ENCODE results near the gene VIPR2.

DNA sequence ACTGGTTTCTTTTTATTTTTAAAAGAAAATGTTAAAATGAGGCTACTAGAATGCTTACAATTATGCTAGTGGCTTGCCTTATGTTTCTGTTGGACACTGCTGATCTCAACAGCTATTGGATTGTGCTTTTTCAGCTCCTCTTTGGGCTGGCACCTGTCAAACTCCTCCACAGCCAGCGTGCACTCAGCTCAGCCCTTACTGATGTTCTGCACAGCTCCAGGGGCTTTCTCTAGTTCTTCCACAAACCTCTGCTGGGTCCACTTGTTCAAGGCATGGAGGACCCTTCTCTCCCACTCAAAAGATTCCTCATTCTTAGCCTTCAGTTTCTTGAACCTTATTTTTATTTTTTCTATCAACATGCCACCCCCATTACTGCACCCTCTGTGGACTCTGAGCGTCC lies 96.0 kb downstream of the VIPR2 start:
- TF ChIP-seq, protein P1, sequence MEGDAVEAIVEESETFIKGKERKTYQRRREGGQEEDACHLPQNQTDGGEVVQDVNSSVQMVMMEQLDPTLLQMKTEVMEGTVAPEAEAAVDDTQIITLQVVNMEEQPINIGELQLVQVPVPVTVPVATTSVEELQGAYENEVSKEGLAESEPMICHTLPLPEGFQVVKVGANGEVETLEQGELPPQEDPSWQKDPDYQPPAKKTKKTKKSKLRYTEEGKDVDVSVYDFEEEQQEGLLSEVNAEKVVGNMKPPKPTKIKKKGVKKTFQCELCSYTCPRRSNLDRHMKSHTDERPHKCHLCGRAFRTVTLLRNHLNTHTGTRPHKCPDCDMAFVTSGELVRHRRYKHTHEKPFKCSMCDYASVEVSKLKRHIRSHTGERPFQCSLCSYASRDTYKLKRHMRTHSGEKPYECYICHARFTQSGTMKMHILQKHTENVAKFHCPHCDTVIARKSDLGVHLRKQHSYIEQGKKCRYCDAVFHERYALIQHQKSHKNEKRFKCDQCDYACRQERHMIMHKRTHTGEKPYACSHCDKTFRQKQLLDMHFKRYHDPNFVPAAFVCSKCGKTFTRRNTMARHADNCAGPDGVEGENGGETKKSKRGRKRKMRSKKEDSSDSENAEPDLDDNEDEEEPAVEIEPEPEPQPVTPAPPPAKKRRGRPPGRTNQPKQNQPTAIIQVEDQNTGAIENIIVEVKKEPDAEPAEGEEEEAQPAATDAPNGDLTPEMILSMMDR (conservative IDR thresholded peaks at IDR 0.05) = no peak
- TF ChIP-seq EZH2 (IDR thresholded peaks at IDR 0.05; ENCODE audit: low read depth) = no peak
